A673 (cell line): Measurements from ENCODE around the gene SPATA31C1. TPM values are rescaled to one million over a fixed set of nuclear protein-coding genes. Genes with fewer than 3 reads are reported as not detected.

Experiments
- BruUV-seq: library from RNA; stranded (reverse); fragments of 400-500 nt; replicated peaks from 2 replicates; lab custom pipeline; 2021; lab: Mats Ljungman, UMichigan
- CTCF ChIA-PET: fragments of 300-600 bp; sonication (Branson Sonifier 250); formaldehyde crosslinking; loops from one replicate; lab custom pipeline; 2022; ENCODE audit warnings: antibody characterized with exemption; lab: Charles Lee
- POLR2A ChIA-PET: fragments of 300-600 bp; sonication (Branson Sonifier 250); formaldehyde crosslinking; loops from one replicate; lab custom pipeline; 2022; ENCODE audit warnings: antibody characterized with exemption; ENCODE audit not compliant: low non-redundant PET; lab: Charles Lee
- DNase-seq: peaks from one replicate; pipeline ENCODE4 v3.0.0-alpha.2; 2015; ENCODE audit warnings: low spot score
- H3K27ac ChIP-seq: fragments of 200-600 bp; sonication (generic); 2 replicates; pipeline ENCODE4 v1.5.1; 2016; ENCODE audit warnings: mixed run types, low read depth, mild to moderate bottlenecking, mixed read lengths, antibody characterized with exemption, low read length; ENCODE audit not compliant: poor library complexity, severe bottlenecking
- H3K27me3 ChIP-seq: fragments of 200-600 bp; sonication (generic); replicated peaks from 2 replicates; pipeline ENCODE4 v1.6.1; 2017; ENCODE audit warnings: mixed run types, low read depth, mild to moderate bottlenecking, mixed read lengths, antibody characterized with exemption, low read length; ENCODE audit not compliant: insufficient read depth, poor library complexity
- H3K36me3 ChIP-seq: fragments of 200-600 bp; sonication (generic); 2 replicates; pipeline ENCODE4 v1.6.1; 2016; ENCODE audit warnings: mixed run types, mild to moderate bottlenecking, mixed read lengths, antibody characterized with exemption, low read length; ENCODE audit not compliant: insufficient read depth, poor library complexity, severe bottlenecking
- H3K4me1 ChIP-seq: fragments of 200-600 bp; sonication (generic); 2 replicates; pipeline ENCODE4 v1.6.1; 2017; ENCODE audit warnings: mixed run types, mild to moderate bottlenecking, mixed read lengths, antibody characterized with exemption, low read length; ENCODE audit not compliant: insufficient read depth, poor library complexity, severe bottlenecking
- H3K4me3 ChIP-seq: fragments of 200-600 bp; sonication (generic); 2 replicates; pipeline ENCODE4 v1.5.1; 2016; ENCODE audit warnings: low read depth, mixed run types, mild to moderate bottlenecking, mixed read lengths, low read length; ENCODE audit not compliant: poor library complexity, severe bottlenecking
- H3K9me3 ChIP-seq: fragments of 200-600 bp; sonication (generic); 2 replicates; pipeline ENCODE4 v1.6.1; 2016; ENCODE audit warnings: mixed run types, low read depth, mild to moderate bottlenecking, mixed read lengths, antibody characterized with exemption, low read length; ENCODE audit not compliant: poor library complexity, severe bottlenecking
- CTCF ChIP-seq: fragments of 300-800, 200-600 bp; sonication (generic); conservative IDR thresholded peaks from 2 replicates; pipeline ENCODE4 v1.5.1; 2017; ENCODE audit warnings: low read depth, mild to moderate bottlenecking, antibody characterized with exemption, low read length, moderate library complexity, mixed read lengths
- EZH2 ChIP-seq: fragments of 200-600 bp; sonication (generic); IDR thresholded peaks from 2 replicates; pipeline ENCODE4 v1.6.1; 2017; ENCODE audit warnings: borderline replicate concordance, low read depth, mild to moderate bottlenecking, mixed read lengths, antibody characterized with exemption, low read length; ENCODE audit not compliant: poor library complexity, severe bottlenecking
- intact Hi-C: fragments of 100-400 bp; cut with micrococcal nuclease; formaldehyde crosslinking; loops from one replicate; pipeline ENCODE4 v1.10.0; 2022; ENCODE audit not compliant: unreplicated experiment
- total RNA-seq: library from RNA; stranded (reverse); gene quantifications from 2 replicates; pipeline ENCODE4 v1.2.3, GENCODE V29; 2021

Gene SPATA31C1
- total RNA-seq, 1 experiment from 2014 or later: not detected

GRCh38 chr9:87871425-87872078, 46.2 kb upstream of the SPATA31C1 start:
- intact Hi-C loops: no loop called here
- Histone ChIP-seq H3K4me3 (no peak overlapping the region), H3K4me1 (peaks cover 5% of the 10 kb centered on the region), H3K9me3 (no peaks in the 10 kb centered on the region), H3K27ac (no peak overlapping the region), H3K27me3 (no peaks in the 10 kb centered on the region), H3K36me3 (no peaks in the 10 kb centered on the region)
- no peak for TF ChIP-seq CTCF
- no peak for TF ChIP-seq EZH2
- POLR2A ChIA-PET: interaction anchor here (0.7 kb wide), 1 partner anchor 9 kb away, joined by 4 read pairs; no protein-coding TSS in a partner anchor
- no TSS peak for BruUV-seq
- no peak for DNase-seq
- CTCF ChIA-PET: no interaction called here

GRCh38 chr9:87872079-87872624, 45.6 kb upstream of the SPATA31C1 start:
- TF ChIP-seq CTCF: no peak
- TF ChIP-seq EZH2: no peak
- H3K4me1 ChIP-seq: peaks cover 5% of the 10 kb centered on the region
- intact Hi-C loops: no loop called here
- ChIA-PET CTCF (no interaction called here), POLR2A (no interaction called here)
- no peaks in the 10 kb centered on the region for H3K27me3 ChIP-seq
- no peaks in the 10 kb centered on the region for H3K36me3 ChIP-seq
- BruUV-seq: no TSS peak
- no peak overlapping the region for H3K4me3 ChIP-seq
- H3K9me3 ChIP-seq: no peaks in the 10 kb centered on the region
- H3K27ac ChIP-seq: no peak overlapping the region
- no peak for DNase-seq

GRCh38 chr9:87873607-87874303, 44.0 kb upstream of the SPATA31C1 start:
- Histone ChIP-seq H3K4me3 (no peak overlapping the region), H3K27ac (no peak overlapping the region), H3K36me3 (no peaks in the 10 kb centered on the region), H3K27me3 (no peaks in the 10 kb centered on the region), H3K4me1 (peaks cover 5% of the 10 kb centered on the region), H3K9me3 (no peaks in the 10 kb centered on the region)
- POLR2A ChIA-PET: no interaction called here
- CTCF ChIA-PET: no interaction called here
- intact Hi-C loops: no loop called here
- no peak for DNase-seq
- TF ChIP-seq CTCF (no peak), EZH2 (no peak)
- BruUV-seq: no TSS peak
